Measurements from ENCODE around the gene LRRK1.

The LRRK1 gene

GRCh38 chr15:101038327-101039003 is 119.3 kb downstream of the LRRK1 start:
- H3K27ac ChIP-seq = no peak overlapping the region
- TF ChIP-seq, protein P1, sequence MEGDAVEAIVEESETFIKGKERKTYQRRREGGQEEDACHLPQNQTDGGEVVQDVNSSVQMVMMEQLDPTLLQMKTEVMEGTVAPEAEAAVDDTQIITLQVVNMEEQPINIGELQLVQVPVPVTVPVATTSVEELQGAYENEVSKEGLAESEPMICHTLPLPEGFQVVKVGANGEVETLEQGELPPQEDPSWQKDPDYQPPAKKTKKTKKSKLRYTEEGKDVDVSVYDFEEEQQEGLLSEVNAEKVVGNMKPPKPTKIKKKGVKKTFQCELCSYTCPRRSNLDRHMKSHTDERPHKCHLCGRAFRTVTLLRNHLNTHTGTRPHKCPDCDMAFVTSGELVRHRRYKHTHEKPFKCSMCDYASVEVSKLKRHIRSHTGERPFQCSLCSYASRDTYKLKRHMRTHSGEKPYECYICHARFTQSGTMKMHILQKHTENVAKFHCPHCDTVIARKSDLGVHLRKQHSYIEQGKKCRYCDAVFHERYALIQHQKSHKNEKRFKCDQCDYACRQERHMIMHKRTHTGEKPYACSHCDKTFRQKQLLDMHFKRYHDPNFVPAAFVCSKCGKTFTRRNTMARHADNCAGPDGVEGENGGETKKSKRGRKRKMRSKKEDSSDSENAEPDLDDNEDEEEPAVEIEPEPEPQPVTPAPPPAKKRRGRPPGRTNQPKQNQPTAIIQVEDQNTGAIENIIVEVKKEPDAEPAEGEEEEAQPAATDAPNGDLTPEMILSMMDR (conservative IDR thresholded peaks at IDR 0.05) = no peak

GRCh38 chr15:101039461-101039860 is 120.3 kb downstream of the LRRK1 start:
- TF ChIP-seq, protein P1 (conservative IDR thresholded peaks at IDR 0.05) = no peak

GRCh38 chr15:101042320-101042719 is 123.2 kb downstream of the LRRK1 start:
- TF ChIP-seq, protein P1 (conservative IDR thresholded peaks at IDR 0.05) = no peak
- H3K27ac ChIP-seq = no peak overlapping the region

More at GRCh38 chr15:101039461-101039860, 120.3 kb downstream of the LRRK1 start:
- no peak overlapping the region for H3K27ac ChIP-seq

- TF ChIP-seq, protein P1 (conservative IDR thresholded peaks at IDR 0.05) = no peak
- H3K27ac ChIP-seq = no peak overlapping the region
Measured at GRCh38 chr15:101043011-101043410, 123.9 kb downstream of the LRRK1 start.

DNA sequence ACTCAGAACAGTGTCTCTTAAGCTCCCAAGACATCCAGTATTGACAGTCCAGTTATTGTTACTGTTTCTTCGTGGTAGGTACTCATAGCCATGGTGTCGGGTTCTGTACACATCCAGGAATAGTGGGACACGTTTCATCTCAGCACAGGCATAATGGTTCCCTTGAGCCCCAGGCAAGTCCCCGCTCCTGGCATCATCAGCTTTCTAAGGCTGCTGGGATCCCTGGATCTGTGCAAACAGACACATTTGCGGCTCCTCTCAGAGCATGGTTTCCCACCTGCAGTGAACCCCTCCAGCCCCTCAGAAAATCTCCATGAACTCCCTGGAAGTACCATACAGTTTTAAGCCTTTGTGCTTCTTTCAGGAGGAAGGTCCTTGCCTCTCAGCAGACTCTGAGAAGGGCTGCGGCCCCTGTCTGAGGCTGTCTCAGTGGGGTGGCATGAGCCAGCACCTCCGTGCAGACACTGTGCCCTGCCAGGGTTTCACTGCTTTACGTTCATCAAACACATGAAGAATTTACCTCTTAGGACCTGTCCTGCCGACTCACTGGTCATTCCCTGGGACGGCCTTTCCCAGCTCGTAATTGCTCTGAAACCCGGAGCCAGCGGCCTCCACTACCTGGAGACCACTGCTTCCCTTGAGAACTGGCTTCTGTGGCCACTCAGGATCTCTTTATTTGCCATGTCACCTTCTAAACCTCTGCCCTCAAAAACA is 124.9 kb downstream of the LRRK1 start:
- TF ChIP-seq, protein P1 (conservative IDR thresholded peaks at IDR 0.05) = no peak
- no peak overlapping the region for H3K27ac ChIP-seq

GRCh38 chr15:101044625-101045235 is 125.6 kb downstream of the LRRK1 start:
- TF ChIP-seq, protein P1 (conservative IDR thresholded peaks at IDR 0.05) = no peak
- H3K27ac ChIP-seq = no peak overlapping the region

- no peak overlapping the region for H3K27ac ChIP-seq
- TF ChIP-seq, protein P1 (conservative IDR thresholded peaks at IDR 0.05) = no peak
Measured at GRCh38 chr15:101045236-101045646, 126.1 kb downstream of the LRRK1 start.

All from VCaP (cell line).